Type B pancreatic cell (in vitro differentiated cells): Measurements from ENCODE around the gene TMEM184B. TPM values are rescaled to one million over a fixed set of nuclear protein-coding genes. Genes with fewer than 3 reads are reported as not detected.
"Not testable (repeated sequence)": the region's sequence is repeated elsewhere in the genome, so short reads cannot be mapped to it uniquely, and the experiment has no call there.

Experiments
- DNase-seq: peaks from one replicate; pipeline ENCODE4 v3.0.0; 2021; ENCODE audit warnings: mixed read lengths; ENCODE audit not compliant: unreplicated experiment; ENCODE audit errors: extremely low spot score
- H3K27ac Mint-ChIP-seq: 2 replicates; pipeline ENCODE4 v1.8.0; 2021; ENCODE audit warnings: mild to moderate bottlenecking, mixed read lengths
- H3K27me3 Mint-ChIP-seq: 2 replicates; pipeline ENCODE4 v1.8.0; 2021; ENCODE audit warnings: mixed read lengths
- H3K36me3 Mint-ChIP-seq: 2 replicates; pipeline ENCODE4 v1.8.0; 2021; ENCODE audit warnings: mixed read lengths
- H3K4me1 Mint-ChIP-seq: one replicate; pipeline ENCODE4 v1.8.0; 2021; ENCODE audit warnings: mixed read lengths; ENCODE audit not compliant: unreplicated experiment
- H3K4me3 Mint-ChIP-seq: 2 replicates; pipeline ENCODE4 v1.8.0; 2021; ENCODE audit warnings: mild to moderate bottlenecking, mixed read lengths
- H3K9me3 Mint-ChIP-seq: 2 replicates; pipeline ENCODE4 v1.8.0; 2021; ENCODE audit warnings: mixed read lengths
- total RNA-seq: library from RNA; stranded (reverse); gene quantifications from 2 replicates; pipeline ENCODE4 v1.2.1, GENCODE V29; 2021; ENCODE audit warnings: low replicate concordance
- TF ChIP-seq, protein P1 (sequence below): fragments of 200-600 bp; sonication (generic); conservative IDR thresholded peaks from 2 replicates; pipeline ENCODE4 v1.5.0; 2021; ENCODE audit warnings: antibody characterized with exemption, mild to moderate bottlenecking

TMEM184B gene
- total RNA-seq, 1 donor from 2014 or later: 66.7 TPM

DNA sequence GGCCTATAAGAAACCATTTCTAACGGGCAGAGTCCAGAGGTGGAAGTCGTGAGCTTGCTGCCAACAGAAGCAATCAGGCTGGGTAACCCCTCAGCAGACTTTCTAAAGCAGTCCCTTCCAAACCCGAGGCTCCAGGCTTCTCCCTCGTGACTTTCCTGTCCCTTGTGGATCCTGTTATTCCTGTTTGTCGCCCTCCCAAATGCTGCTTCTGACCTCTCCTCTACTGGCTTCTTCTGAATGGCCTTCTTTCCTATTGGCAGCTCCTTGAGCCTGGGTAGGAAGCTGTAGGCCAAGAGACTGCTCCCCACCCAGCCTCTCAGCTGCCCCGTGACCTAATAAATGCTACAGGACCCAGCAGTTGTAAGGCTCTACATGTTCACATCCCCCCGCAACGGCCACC, 36.0 kb downstream of the TMEM184B start:
- Mint-ChIP-seq H3K27me3 (no peaks in the 10 kb centered on the region), H3K36me3 (peaks cover 24% of the 10 kb centered on the region), H3K4me1 (peaks cover 38% of the 10 kb centered on the region), H3K9me3 (no peaks in the 10 kb centered on the region), H3K27ac (peak overlapping the region; percentile 91), H3K4me3 (peak overlapping the region; percentile 61)
- TF ChIP-seq, protein P1, sequence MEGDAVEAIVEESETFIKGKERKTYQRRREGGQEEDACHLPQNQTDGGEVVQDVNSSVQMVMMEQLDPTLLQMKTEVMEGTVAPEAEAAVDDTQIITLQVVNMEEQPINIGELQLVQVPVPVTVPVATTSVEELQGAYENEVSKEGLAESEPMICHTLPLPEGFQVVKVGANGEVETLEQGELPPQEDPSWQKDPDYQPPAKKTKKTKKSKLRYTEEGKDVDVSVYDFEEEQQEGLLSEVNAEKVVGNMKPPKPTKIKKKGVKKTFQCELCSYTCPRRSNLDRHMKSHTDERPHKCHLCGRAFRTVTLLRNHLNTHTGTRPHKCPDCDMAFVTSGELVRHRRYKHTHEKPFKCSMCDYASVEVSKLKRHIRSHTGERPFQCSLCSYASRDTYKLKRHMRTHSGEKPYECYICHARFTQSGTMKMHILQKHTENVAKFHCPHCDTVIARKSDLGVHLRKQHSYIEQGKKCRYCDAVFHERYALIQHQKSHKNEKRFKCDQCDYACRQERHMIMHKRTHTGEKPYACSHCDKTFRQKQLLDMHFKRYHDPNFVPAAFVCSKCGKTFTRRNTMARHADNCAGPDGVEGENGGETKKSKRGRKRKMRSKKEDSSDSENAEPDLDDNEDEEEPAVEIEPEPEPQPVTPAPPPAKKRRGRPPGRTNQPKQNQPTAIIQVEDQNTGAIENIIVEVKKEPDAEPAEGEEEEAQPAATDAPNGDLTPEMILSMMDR: no peak
- no peak for DNase-seq

GRCh38 chr22:38235240-38235850, 37.5 kb downstream of the TMEM184B start:
- Mint-ChIP-seq H3K9me3 (no peaks in the 10 kb centered on the region), H3K4me1 (peaks cover 30% of the 10 kb centered on the region), H3K27me3 (no peaks in the 10 kb centered on the region), H3K4me3 (no peak overlapping the region), H3K36me3 (peaks cover 26% of the 10 kb centered on the region), H3K27ac (peak overlapping the region; percentile 54)
- TF ChIP-seq, protein P1: no peak
- no peak for DNase-seq

DNA sequence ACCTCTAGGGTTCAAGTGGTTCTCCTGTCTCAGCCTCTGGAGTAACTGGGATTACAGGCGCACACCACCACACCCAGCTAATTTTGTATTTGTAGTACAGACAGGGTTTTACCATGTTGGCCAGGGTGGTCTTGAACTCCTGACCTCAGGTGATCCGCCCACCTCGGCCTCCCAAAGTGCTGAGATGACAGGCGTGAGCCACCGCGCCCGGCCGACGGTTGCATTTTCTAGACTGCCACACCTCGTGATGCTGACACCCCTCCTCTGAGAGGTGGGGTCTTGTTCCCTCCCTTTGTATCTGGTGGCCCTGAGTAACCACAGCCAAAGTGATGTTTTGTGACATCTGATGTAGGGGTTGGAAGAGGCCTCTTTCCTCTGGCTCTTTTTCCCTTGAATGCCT, 39.0 kb downstream of the TMEM184B start:
- H3K27me3 Mint-ChIP-seq, DNase-seq, H3K9me3 Mint-ChIP-seq, H3K4me3 Mint-ChIP-seq, H3K27ac Mint-ChIP-seq: not testable (repeated sequence)
- Mint-ChIP-seq H3K36me3 (peaks cover 22% of the 10 kb centered on the region), H3K4me1 (peaks cover 20% of the 10 kb centered on the region)

DNA sequence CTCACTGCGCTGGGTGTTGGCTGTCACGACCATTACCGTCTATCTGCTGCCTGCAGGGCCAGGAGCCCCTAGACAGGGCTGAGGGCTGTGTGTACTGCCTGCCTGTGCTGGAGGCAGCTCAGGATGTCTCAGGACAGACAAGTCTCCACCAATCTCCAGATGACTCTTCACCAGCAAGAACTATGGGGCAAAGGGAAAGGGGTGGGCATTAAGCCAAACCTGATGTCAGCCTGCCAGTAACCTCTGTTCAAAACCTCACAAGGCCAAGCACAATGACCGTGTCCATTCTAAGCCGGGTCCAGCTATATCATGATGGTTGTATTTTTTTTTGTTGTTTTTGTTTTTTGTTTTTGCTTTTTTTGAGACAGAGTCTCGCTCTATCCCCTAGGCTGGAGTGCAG, 39.4 kb downstream of the TMEM184B start:
- Mint-ChIP-seq H3K27ac (peak overlapping the region; percentile 72), H3K9me3 (no peaks in the 10 kb centered on the region), H3K4me3 (no peak overlapping the region), H3K36me3 (peaks cover 26% of the 10 kb centered on the region), H3K4me1 (peaks cover 21% of the 10 kb centered on the region), H3K27me3 (no peaks in the 10 kb centered on the region)
- TF ChIP-seq, protein P1: no peak
- no peak for DNase-seq

GRCh38 chr22:38232196-38232595, 40.6 kb downstream of the TMEM184B start:
- peaks cover 21% of the 10 kb centered on the region for H3K4me1 Mint-ChIP-seq
- no peak for DNase-seq
- TF ChIP-seq, protein P1: no peak
- no peak overlapping the region for H3K4me3 Mint-ChIP-seq
- no peaks in the 10 kb centered on the region for H3K27me3 Mint-ChIP-seq
- H3K36me3 Mint-ChIP-seq: peaks cover 26% of the 10 kb centered on the region
- H3K9me3 Mint-ChIP-seq: no peaks in the 10 kb centered on the region
- H3K27ac Mint-ChIP-seq: peak overlapping the region; percentile 72

DNA sequence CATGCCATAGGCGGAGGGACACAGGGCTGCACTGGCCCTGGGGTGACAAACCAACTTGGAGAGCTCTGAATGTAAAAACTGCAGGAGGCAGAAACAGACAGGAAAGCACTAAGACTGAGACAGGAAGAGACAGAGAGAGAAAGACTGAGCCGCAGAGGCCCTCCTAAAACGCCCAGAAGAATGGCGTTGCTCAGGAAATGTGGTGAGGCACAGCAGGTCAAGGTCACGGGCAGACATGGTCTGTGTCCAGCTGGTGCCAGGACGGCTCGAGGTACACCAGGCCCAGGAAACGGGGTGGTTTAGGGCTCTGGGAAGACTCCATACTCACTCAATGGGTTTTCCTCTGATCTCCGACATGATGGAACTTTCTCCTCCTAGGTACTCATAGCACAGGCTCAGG, 41.9 kb downstream of the TMEM184B start:
- Mint-ChIP-seq H3K27ac (no peak overlapping the region), H3K36me3 (peaks cover 18% of the 10 kb centered on the region), H3K27me3 (no peaks in the 10 kb centered on the region), H3K9me3 (no peaks in the 10 kb centered on the region), H3K4me3 (no peak overlapping the region), H3K4me1 (peaks cover 14% of the 10 kb centered on the region)
- no peak for DNase-seq
- TF ChIP-seq, protein P1: no peak
